K562 (cell line): ENCODE data around the gene ASB6. TPM values are rescaled to one million over a fixed set of nuclear protein-coding genes. Genes with fewer than 3 reads are reported as not detected.

Experiments
- E2F3 ChIP-seq: fragments of 250-450 bp; sonication (Bioruptor Pico); IDR thresholded peaks from 2 replicates; pipeline ENCODE4 v1.4.0; 2020; ENCODE audit warnings: mild to moderate bottlenecking
- FOXK2 ChIP-seq, 2 experiments: fragments of 450-650 bp; IDR thresholded peaks in 1 of 2; conservative IDR thresholded peaks in 1 of 2; 2 replicates each; pipeline ENCODE4 v1.6.1; 2016; ENCODE audit warnings: low read depth in 2 of 2, mild to moderate bottlenecking in 1 of 2
- KAT2B ChIP-seq: IDR thresholded peaks from one replicate; pipeline ENCODE4 v1.6.1; 2012; ENCODE audit warnings: low read depth, mild to moderate bottlenecking, control low read depth, inconsistent platforms, low read length, moderate library complexity
- KDM2B ChIP-seq: fragments of 250-450 bp; sonication (Bioruptor Pico); IDR thresholded peaks from 2 replicates; pipeline ENCODE4 v1.8.0; 2021; ENCODE audit warnings: mild to moderate bottlenecking, moderate library complexity
- RFX5 ChIP-seq: IDR thresholded peaks from 2 replicates; pipeline ENCODE4 v1.6.1; 2011; ENCODE audit warnings: low read depth, mild to moderate bottlenecking, improper control_type of control experiment, low read length
- YY1 ChIP-seq, 3 experiments: IDR thresholded peaks; 2 replicates each; pipeline ENCODE4 v1.6.1; 2011; ENCODE audit warnings: low read length in 2 of 3, mild to moderate bottlenecking in 2 of 3, moderate library complexity in 2 of 3, borderline replicate concordance in 1 of 3, control low read depth in 1 of 3, low read depth in 1 of 3; ENCODE audit not compliant: insufficient read depth in 3 of 3, insufficient replicate concordance in 2 of 3, control insufficient read depth in 1 of 3, insufficient read length in 1 of 3; ENCODE audit errors: extremely low read depth in 1 of 3
- ZNF212 ChIP-seq: fragments of 450-650 bp; formaldehyde crosslinking; IDR thresholded peaks from 2 replicates; pipeline ENCODE4 v1.4.0; 2020; ENCODE audit warnings: mild to moderate bottlenecking
- polyA plus RNA-seq, 8 experiments: library from polyadenylated mRNA; depleted of rRNA in 4 of 8; stranded (reverse) in 5 of 8; unstranded in 3 of 8; fragments of >200 nt; fragmentation: Nextera tagmentation in 2 of 8; fragmentation: Illumina TruSeq in 1 of 8; extraction: Ambion mirVana in 2 of 8; extraction: Trizol in 1 of 8; gene quantifications; 2 replicates each; pipeline versions ENCODE4 v1.2.1 to v1.2.3, GENCODE V29; 2011 to 2014; ENCODE audit warnings: inconsistent platforms in 1 of 8, missing spikeins in 1 of 8
- total RNA-seq, 7 experiments: library from RNA; depleted of rRNA in 6 of 7; stranded (reverse); fragments of >200 nt in 6 of 7; fragmentation: Illumina TruSeq in 2 of 7; extraction: Trizol in 2 of 7; gene quantifications; 2 replicates each; pipeline versions ENCODE4 v1.2.1 to v1.2.3, GENCODE V29; 2011 to 2021; ENCODE audit warnings: low replicate concordance in 1 of 7
- TF ChIP-seq, protein P1 (sequence below): fragments of 250-450 bp; sonication (Bioruptor Pico); IDR thresholded peaks from 2 replicates; pipeline ENCODE4 v1.4.0; 2020; ENCODE audit warnings: mild to moderate bottlenecking, moderate library complexity
- TF ChIP-seq, protein P2 (sequence below): IDR thresholded peaks from 3 replicates; pipeline ENCODE4 v1.6.1; 2011; ENCODE audit warnings: borderline replicate concordance, mild to moderate bottlenecking, moderate library complexity; ENCODE audit not compliant: insufficient read length; ENCODE audit errors: extremely low read depth
- TF ChIP-seq, protein P3 (sequence below): fragments of 200-600 bp; sonication (generic); IDR thresholded peaks from one replicate; pipeline ENCODE4 v1.6.1; 2012; ENCODE audit warnings: mild to moderate bottlenecking, low read depth, low read length, inconsistent platforms

The ASB6 gene
- total and polyA plus RNA-seq, 9 of the 15 experiments (the other 6 are each of a cell fraction or from before 2014, with no cell fraction given): 0.92 to 17.8 (median 11.3) TPM

DNA sequence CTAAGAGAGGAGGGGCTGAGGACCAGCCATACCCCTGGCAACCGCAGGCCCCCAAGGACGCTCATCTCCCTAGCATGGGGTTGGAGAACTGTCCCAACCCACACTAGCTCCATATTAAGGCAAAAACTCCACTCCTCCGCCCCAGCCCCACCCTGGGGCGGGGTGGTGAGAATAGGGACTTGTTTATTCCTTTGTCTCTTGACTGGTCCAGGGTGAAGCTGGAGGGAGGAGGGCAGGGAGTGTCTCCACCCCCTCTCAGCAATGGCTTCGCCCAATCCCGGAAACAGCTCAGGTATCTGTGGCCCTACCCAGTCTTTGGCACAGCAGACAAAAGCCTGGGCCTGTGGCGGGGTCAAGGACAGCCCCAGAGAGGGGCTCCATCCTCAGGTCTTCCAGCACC is 40.4 kb upstream of the ASB6 start (continued):
- TF ChIP-seq YY1 (IDR thresholded peaks at IDR 0.05; ENCODE audit: borderline replicate concordance in 1 of 3, control insufficient read depth in 1 of 3, extremely low read depth in 1 of 3, insufficient read depth in 3 of 3, insufficient read length in 1 of 3, insufficient replicate concordance in 2 of 3, low read depth in 1 of 3, low read length in 2 of 3) (peak in 1 of 3 experiments; percentile 21), FOXK2 (conservative IDR thresholded peaks at IDR 0.05 in 1 of 2, IDR thresholded peaks at IDR 0.05 in 1 of 2; ENCODE audit: low read depth in 2 of 2) (peak; percentile 38 to 79; a peak in 3 of 4 replicates), KDM2B (no peak), KAT2B (no peak), ZNF212 (CRISPR knock-in tag) (no peak), RFX5 (no peak), E2F3 (CRISPR knock-in tag) (no peak)
- TF ChIP-seq, protein P1, sequence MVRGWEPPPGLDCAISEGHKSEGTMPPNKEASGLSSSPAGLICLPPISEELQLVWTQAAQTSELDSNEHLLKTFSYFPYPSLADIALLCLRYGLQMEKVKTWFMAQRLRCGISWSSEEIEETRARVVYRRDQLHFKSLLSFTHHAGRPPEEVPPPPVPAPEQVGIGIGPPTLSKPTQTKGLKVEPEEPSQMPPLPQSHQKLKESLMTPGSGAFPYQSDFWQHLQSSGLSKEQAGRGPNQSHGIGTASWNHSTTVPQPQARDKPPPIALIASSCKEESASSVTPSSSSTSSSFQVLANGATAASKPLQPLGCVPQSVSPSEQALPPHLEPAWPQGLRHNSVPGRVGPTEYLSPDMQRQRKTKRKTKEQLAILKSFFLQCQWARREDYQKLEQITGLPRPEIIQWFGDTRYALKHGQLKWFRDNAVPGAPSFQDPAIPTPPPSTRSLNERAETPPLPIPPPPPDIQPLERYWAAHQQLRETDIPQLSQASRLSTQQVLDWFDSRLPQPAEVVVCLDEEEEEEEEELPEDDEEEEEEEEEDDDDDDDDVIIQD (CRISPR knock-in tag): no peak
- TF ChIP-seq, protein P2, sequence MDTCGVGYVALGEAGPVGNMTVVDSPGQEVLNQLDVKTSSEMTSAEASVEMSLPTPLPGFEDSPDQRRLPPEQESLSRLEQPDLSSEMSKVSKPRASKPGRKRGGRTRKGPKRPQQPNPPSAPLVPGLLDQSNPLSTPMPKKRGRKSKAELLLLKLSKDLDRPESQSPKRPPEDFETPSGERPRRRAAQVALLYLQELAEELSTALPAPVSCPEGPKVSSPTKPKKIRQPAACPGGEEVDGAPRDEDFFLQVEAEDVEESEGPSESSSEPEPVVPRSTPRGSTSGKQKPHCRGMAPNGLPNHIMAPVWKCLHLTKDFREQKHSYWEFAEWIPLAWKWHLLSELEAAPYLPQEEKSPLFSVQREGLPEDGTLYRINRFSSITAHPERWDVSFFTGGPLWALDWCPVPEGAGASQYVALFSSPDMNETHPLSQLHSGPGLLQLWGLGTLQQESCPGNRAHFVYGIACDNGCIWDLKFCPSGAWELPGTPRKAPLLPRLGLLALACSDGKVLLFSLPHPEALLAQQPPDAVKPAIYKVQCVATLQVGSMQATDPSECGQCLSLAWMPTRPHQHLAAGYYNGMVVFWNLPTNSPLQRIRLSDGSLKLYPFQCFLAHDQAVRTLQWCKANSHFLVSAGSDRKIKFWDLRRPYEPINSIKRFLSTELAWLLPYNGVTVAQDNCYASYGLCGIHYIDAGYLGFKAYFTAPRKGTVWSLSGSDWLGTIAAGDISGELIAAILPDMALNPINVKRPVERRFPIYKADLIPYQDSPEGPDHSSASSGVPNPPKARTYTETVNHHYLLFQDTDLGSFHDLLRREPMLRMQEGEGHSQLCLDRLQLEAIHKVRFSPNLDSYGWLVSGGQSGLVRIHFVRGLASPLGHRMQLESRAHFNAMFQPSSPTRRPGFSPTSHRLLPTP: no peak
- TF ChIP-seq, protein P3, sequence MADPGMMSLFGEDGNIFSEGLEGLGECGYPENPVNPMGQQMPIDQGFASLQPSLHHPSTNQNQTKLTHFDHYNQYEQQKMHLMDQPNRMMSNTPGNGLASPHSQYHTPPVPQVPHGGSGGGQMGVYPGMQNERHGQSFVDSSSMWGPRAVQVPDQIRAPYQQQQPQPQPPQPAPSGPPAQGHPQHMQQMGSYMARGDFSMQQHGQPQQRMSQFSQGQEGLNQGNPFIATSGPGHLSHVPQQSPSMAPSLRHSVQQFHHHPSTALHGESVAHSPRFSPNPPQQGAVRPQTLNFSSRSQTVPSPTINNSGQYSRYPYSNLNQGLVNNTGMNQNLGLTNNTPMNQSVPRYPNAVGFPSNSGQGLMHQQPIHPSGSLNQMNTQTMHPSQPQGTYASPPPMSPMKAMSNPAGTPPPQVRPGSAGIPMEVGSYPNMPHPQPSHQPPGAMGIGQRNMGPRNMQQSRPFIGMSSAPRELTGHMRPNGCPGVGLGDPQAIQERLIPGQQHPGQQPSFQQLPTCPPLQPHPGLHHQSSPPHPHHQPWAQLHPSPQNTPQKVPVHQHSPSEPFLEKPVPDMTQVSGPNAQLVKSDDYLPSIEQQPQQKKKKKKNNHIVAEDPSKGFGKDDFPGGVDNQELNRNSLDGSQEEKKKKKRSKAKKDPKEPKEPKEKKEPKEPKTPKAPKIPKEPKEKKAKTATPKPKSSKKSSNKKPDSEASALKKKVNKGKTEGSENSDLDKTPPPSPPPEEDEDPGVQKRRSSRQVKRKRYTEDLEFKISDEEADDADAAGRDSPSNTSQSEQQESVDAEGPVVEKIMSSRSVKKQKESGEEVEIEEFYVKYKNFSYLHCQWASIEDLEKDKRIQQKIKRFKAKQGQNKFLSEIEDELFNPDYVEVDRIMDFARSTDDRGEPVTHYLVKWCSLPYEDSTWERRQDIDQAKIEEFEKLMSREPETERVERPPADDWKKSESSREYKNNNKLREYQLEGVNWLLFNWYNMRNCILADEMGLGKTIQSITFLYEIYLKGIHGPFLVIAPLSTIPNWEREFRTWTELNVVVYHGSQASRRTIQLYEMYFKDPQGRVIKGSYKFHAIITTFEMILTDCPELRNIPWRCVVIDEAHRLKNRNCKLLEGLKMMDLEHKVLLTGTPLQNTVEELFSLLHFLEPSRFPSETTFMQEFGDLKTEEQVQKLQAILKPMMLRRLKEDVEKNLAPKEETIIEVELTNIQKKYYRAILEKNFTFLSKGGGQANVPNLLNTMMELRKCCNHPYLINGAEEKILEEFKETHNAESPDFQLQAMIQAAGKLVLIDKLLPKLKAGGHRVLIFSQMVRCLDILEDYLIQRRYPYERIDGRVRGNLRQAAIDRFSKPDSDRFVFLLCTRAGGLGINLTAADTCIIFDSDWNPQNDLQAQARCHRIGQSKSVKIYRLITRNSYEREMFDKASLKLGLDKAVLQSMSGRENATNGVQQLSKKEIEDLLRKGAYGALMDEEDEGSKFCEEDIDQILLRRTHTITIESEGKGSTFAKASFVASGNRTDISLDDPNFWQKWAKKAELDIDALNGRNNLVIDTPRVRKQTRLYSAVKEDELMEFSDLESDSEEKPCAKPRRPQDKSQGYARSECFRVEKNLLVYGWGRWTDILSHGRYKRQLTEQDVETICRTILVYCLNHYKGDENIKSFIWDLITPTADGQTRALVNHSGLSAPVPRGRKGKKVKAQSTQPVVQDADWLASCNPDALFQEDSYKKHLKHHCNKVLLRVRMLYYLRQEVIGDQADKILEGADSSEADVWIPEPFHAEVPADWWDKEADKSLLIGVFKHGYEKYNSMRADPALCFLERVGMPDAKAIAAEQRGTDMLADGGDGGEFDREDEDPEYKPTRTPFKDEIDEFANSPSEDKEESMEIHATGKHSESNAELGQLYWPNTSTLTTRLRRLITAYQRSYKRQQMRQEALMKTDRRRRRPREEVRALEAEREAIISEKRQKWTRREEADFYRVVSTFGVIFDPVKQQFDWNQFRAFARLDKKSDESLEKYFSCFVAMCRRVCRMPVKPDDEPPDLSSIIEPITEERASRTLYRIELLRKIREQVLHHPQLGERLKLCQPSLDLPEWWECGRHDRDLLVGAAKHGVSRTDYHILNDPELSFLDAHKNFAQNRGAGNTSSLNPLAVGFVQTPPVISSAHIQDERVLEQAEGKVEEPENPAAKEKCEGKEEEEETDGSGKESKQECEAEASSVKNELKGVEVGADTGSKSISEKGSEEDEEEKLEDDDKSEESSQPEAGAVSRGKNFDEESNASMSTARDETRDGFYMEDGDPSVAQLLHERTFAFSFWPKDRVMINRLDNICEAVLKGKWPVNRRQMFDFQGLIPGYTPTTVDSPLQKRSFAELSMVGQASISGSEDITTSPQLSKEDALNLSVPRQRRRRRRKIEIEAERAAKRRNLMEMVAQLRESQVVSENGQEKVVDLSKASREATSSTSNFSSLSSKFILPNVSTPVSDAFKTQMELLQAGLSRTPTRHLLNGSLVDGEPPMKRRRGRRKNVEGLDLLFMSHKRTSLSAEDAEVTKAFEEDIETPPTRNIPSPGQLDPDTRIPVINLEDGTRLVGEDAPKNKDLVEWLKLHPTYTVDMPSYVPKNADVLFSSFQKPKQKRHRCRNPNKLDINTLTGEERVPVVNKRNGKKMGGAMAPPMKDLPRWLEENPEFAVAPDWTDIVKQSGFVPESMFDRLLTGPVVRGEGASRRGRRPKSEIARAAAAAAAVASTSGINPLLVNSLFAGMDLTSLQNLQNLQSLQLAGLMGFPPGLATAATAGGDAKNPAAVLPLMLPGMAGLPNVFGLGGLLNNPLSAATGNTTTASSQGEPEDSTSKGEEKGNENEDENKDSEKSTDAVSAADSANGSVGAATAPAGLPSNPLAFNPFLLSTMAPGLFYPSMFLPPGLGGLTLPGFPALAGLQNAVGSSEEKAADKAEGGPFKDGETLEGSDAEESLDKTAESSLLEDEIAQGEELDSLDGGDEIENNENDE: no peak
